BLaER1 (cell line): ENCODE results near the gene FAM110D.

ENCODE experiments used
- H3K27ac ChIP-seq: shearing (Covaris generic); formaldehyde crosslinking; 2 replicates; pipeline ENCODE4 v1.8.1; 2022
- H3K27me3 ChIP-seq: shearing (Covaris generic); formaldehyde crosslinking; 2 replicates; pipeline ENCODE4 v1.8.1; 2022
- H3K36me3 ChIP-seq: shearing (Covaris generic); formaldehyde crosslinking; 2 replicates; pipeline ENCODE4 v1.8.1; 2022
- H3K4me1 ChIP-seq: shearing (Covaris generic); formaldehyde crosslinking; 2 replicates; pipeline ENCODE4 v1.8.1; 2022
- H3K4me2 ChIP-seq: shearing (Covaris generic); formaldehyde crosslinking; 2 replicates; pipeline ENCODE4 v1.8.1; 2022
- H3K4me3 ChIP-seq: shearing (Covaris generic); formaldehyde crosslinking; 2 replicates; pipeline ENCODE4 v1.8.1; 2022
- H3K9ac ChIP-seq: shearing (Covaris generic); formaldehyde crosslinking; 2 replicates; pipeline ENCODE4 v1.8.1; 2022
- H3K9me3 ChIP-seq: shearing (Covaris generic); formaldehyde crosslinking; 2 replicates; pipeline ENCODE4 v1.8.1; 2022
- H4K20me1 ChIP-seq: shearing (Covaris generic); formaldehyde crosslinking; 2 replicates; pipeline ENCODE4 v1.8.1; 2022
- Cebpa-rat ChIP-seq: shearing (Covaris generic); IDR thresholded peaks from 2 replicates; pipeline ENCODE4 v1.8.1; 2022

The FAM110D gene

DNA sequence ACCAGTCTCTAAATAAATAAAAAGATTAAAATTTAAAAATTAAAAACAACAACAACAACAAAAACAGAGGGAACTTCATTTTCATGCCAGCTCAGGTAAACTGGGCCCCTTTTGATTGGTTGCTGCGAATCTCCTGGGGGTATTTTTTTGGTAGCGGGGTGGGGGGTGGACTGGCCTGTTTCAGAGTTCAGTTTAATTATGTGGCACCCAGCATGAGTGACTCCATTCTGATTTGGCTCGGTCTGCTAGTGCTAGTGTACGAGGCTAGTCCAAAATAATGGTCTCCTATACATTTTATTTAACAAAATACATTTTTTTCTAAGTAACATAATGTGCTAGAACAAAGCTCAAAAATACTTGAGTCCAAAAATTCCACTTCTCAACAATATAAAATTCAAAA lies 29.1 kb upstream of the FAM110D start:
- Histone ChIP-seq H3K9me3 (peaks cover 5% of the 10 kb centered on the region), H3K36me3 (no peaks in the 10 kb centered on the region)
- no peak for TF ChIP-seq Cebpa-rat

GRCh38 chr1:26130695-26131094 lies 28.2 kb upstream of the FAM110D start:
- no peak overlapping the region for H3K4me3 ChIP-seq
- H3K9me3 ChIP-seq = peaks cover 11% of the 10 kb centered on the region
- no peak overlapping the region for H3K27ac ChIP-seq
- H3K4me1 ChIP-seq = peaks cover 31% of the 10 kb centered on the region
- no peak for TF ChIP-seq Cebpa-rat
- H3K36me3 ChIP-seq = no peaks in the 10 kb centered on the region
- H3K27me3 ChIP-seq = no peaks in the 10 kb centered on the region
- H3K9ac ChIP-seq = no peak overlapping the region
- no peak overlapping the region for H3K4me2 ChIP-seq
- H4K20me1 ChIP-seq = no peaks in the 10 kb centered on the region

More for the DNA sequence above, 29.1 kb upstream of the FAM110D start:
- H3K4me3 ChIP-seq = no peak overlapping the region
- H3K4me2 ChIP-seq = no peak overlapping the region
- peaks cover 39% of the 10 kb centered on the region for H3K4me1 ChIP-seq
- H3K9ac ChIP-seq = no peak overlapping the region
- H3K27me3 ChIP-seq = no peaks in the 10 kb centered on the region
- no peak overlapping the region for H3K27ac ChIP-seq
- H4K20me1 ChIP-seq = no peaks in the 10 kb centered on the region

DNA sequence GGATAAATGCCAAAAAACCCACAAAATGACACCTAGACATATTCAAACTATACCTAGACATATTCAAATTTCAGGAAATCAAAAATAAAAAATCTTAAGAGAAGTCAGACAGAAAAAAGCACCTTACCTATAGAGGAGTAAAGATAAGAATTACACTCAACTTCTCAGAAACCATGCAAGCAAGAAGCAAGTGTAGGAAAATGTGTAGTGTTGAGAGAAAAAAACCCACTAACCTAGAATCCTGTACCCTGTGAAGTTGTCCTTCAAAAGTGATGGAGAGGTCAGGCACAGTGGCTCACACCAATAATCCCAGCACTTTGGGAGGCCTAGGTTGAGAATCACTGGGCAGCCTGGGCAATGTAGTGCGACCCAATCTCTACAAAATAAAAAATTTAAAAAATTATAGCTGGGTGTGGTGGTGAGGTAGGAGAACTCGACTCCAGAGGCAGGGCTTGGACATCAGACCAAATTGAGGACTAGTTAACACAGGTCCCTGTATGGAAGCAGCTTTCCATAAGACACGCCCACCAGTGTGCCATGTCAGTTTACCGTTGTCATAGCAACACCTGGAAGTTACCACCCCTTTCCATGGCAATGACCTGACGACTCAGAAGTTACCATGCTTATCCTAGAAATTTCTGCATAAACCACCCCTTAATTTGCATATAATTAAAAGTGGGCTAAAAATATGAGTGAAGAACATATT lies 26.6 kb upstream of the FAM110D start:
- Histone ChIP-seq H3K9ac (no peak overlapping the region), H3K4me3 (no peak overlapping the region), H3K4me2 (no peak overlapping the region), H3K9me3 (peaks cover 11% of the 10 kb centered on the region), H4K20me1 (no peaks in the 10 kb centered on the region), H3K4me1 (peaks cover 19% of the 10 kb centered on the region), H3K36me3 (no peaks in the 10 kb centered on the region), H3K27ac (no peak overlapping the region), H3K27me3 (no peaks in the 10 kb centered on the region)
- TF ChIP-seq Cebpa-rat = no peak

DNA sequence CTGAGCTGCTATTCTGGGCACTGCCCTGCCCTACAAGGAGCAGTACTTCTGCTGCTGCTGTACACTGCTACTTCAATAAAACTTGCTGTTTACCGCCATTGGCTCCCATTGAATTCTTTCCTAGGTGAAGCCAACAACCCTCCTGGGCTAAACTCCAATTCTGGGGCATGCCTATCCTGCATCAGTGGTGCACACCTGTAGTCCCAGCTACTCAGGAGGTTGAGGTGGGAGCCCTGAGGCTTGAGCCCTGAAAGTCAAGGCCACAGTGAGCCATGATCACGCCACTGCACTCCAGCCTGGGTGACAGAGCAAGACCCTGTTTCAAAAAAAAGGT lies 26.1 kb upstream of the FAM110D start:
- no peak overlapping the region for H3K27ac ChIP-seq
- no peak overlapping the region for H3K4me2 ChIP-seq
- H4K20me1 ChIP-seq = no peaks in the 10 kb centered on the region
- no peaks in the 10 kb centered on the region for H3K27me3 ChIP-seq
- H3K4me3 ChIP-seq = no peak overlapping the region
- peaks cover 11% of the 10 kb centered on the region for H3K9me3 ChIP-seq
- peaks cover 19% of the 10 kb centered on the region for H3K4me1 ChIP-seq
- no peak for TF ChIP-seq Cebpa-rat
- no peak overlapping the region for H3K9ac ChIP-seq
- H3K36me3 ChIP-seq = no peaks in the 10 kb centered on the region

DNA sequence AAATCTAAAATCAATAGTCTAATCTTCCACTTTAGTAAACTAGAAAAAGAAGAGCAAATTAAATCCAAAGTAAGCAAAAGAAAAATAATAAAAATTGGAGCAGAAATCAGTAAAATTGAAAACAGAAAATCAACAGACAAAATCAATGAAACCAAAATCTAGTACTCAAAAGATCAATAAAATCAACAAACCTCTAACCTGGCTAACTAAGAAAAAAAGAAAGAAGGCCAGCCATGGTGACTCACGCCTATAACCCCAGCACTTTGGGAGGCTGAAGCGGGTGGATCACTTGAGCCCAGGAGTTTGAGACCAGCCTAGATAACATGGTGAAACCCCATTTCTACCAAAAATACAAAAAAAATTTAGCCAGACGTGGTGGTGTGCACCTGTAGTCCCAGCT lies 24.4 kb upstream of the FAM110D start:
- H3K4me2 ChIP-seq = no peak overlapping the region
- H4K20me1 ChIP-seq = no peaks in the 10 kb centered on the region
- no peak for TF ChIP-seq Cebpa-rat
- no peak overlapping the region for H3K27ac ChIP-seq
- H3K9ac ChIP-seq = no peak overlapping the region
- H3K36me3 ChIP-seq = no peaks in the 10 kb centered on the region
- no peaks in the 10 kb centered on the region for H3K27me3 ChIP-seq
- peaks cover 23% of the 10 kb centered on the region for H3K4me1 ChIP-seq
- no peak overlapping the region for H3K4me3 ChIP-seq
- peaks cover 11% of the 10 kb centered on the region for H3K9me3 ChIP-seq

DNA sequence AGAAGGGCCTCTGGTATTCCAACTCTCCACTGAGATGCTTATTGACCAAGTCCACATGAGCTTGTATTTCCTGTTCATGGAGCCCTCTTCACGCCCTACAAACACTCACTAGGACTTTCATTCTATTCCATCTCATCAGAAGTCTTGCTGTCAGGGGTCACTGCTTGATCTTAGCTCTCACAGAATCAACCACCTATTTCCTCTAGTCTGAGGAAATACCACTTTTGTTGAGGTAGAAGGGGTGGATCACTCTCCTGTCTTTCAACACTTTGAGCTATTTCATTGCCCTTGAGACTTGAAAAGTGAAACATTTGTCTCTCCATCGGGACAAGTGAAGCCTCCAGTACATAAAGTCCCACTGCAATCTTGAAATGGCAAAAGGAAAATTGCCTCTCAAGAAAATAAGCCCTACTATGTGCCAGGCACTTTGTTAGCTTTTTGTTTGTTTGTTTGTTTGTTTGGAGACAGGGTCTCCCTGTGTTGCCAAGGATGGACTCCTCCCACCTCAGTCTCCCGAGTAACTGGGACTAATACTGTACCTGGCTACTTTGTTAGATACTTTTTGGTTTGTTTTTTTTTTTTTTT lies 19.8 kb upstream of the FAM110D start:
- peak overlapping the region; percentile 27 for H3K4me2 ChIP-seq
- no peak overlapping the region for H3K27ac ChIP-seq
- H3K36me3 ChIP-seq = no peaks in the 10 kb centered on the region
- no peak for TF ChIP-seq Cebpa-rat
- no peaks in the 10 kb centered on the region for H3K27me3 ChIP-seq
- no peak overlapping the region for H3K9ac ChIP-seq
- peaks cover 11% of the 10 kb centered on the region for H3K9me3 ChIP-seq
- H3K4me1 ChIP-seq = peaks cover 24% of the 10 kb centered on the region
- H4K20me1 ChIP-seq = no peaks in the 10 kb centered on the region
- no peak overlapping the region for H3K4me3 ChIP-seq

DNA sequence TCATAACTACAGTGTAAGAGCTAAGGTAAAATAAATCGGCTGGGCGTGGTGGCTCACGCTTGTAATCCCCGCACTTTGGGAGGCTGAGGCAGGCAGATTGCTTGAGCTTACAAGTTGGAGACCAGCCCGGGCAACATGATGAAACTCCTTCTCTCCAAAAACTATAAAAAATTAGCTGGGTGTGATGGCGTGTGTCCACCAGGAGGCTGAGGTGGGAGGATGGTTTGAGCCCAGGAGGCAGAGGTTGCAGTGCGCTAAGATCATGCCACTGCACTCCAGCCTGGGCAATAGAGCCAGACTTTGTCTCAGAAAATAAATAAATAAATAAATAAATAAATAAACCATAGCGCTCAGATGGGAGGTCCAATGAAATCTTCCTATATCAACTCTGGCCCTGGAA lies 16.7 kb upstream of the FAM110D start:
- H3K36me3 ChIP-seq = no peaks in the 10 kb centered on the region
- no peaks in the 10 kb centered on the region for H4K20me1 ChIP-seq
- no peak overlapping the region for H3K4me2 ChIP-seq
- no peaks in the 10 kb centered on the region for H3K9me3 ChIP-seq
- peaks cover 30% of the 10 kb centered on the region for H3K4me1 ChIP-seq
- no peak overlapping the region for H3K27ac ChIP-seq
- H3K4me3 ChIP-seq = no peak overlapping the region
- no peak for TF ChIP-seq Cebpa-rat
- no peak overlapping the region for H3K9ac ChIP-seq
- H3K27me3 ChIP-seq = no peaks in the 10 kb centered on the region

- H3K27ac ChIP-seq = no peak overlapping the region
- no peaks in the 10 kb centered on the region for H3K36me3 ChIP-seq
- H3K4me1 ChIP-seq = 0 out of 2 replicates have a peak, but pooled peaks cover 9% of the 10 kb centered on the region
- no peak for TF ChIP-seq Cebpa-rat
- H4K20me1 ChIP-seq = no peaks in the 10 kb centered on the region
- no peaks in the 10 kb centered on the region for H3K27me3 ChIP-seq
- no peak overlapping the region for H3K4me3 ChIP-seq
- H3K4me2 ChIP-seq = peak overlapping the region; percentile 21; the same call in 1 of the 2 replicates
- H3K9ac ChIP-seq = no peak overlapping the region
- no peaks in the 10 kb centered on the region for H3K9me3 ChIP-seq
These were observed 13.6 kb upstream of the FAM110D start for GRCh38 chr1:26145041-26145959.

GRCh38 chr1:26145960-26146294 lies 13.0 kb upstream of the FAM110D start:
- Histone ChIP-seq H3K27ac (no peak overlapping the region), H3K4me2 (no peak overlapping the region), H4K20me1 (no peaks in the 10 kb centered on the region), H3K36me3 (no peaks in the 10 kb centered on the region), H3K27me3 (no peaks in the 10 kb centered on the region), H3K9me3 (no peaks in the 10 kb centered on the region), H3K4me1 (0 out of 2 replicates have a peak, but pooled peaks cover 9% of the 10 kb centered on the region), H3K4me3 (no peak overlapping the region), H3K9ac (no peak overlapping the region)
- TF ChIP-seq Cebpa-rat = no peak

DNA sequence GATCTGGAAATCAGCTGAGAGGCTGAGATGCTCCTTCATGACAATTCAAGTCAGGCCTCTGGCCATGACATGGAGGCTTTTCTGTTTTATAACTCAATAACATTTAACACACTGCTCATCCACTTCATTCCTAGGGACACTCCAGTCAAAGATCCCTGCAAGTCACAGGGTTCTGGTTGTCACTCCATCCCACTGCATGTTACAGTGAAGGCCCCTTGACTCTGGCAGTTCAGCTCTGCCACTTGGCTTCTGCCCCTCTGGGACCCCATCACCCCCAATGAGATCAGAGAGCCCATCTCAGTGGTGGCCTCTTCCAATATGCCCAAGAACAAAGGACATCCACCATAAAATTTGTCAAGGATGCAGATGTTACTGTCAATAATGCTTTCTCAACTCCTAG lies 10.0 kb upstream of the FAM110D start:
- Histone ChIP-seq H3K27ac (no peak overlapping the region), H3K4me3 (no peak overlapping the region), H4K20me1 (no peaks in the 10 kb centered on the region), H3K4me2 (no peak overlapping the region), H3K4me1 (peaks cover 25% of the 10 kb centered on the region), H3K27me3 (no peaks in the 10 kb centered on the region), H3K36me3 (no peaks in the 10 kb centered on the region), H3K9me3 (no peaks in the 10 kb centered on the region), H3K9ac (no peak overlapping the region)
- no peak for TF ChIP-seq Cebpa-rat
